Panc1 (cell line): Measurements from ENCODE around the gene CALCOCO2. TPM values are rescaled to one million over a fixed set of nuclear protein-coding genes. Genes with fewer than 3 reads are reported as not detected.

Experiments used
- ATAC-seq: fragments of 200-7000 bp; cut with Tn5 transposase; 2 replicates; pipeline ENCODE4 v1.9.1; 2020; ENCODE audit warnings: mild to moderate bottlenecking, moderate library complexity
- BruUV-seq: library from RNA; stranded (reverse); fragments of 400-500 nt; replicated peaks from 2 replicates; lab custom pipeline; 2021; lab: Mats Ljungman, UMichigan
- CTCF ChIA-PET: fragments of 300-600 bp; sonication (Branson Sonifier 250); formaldehyde crosslinking; loops from one replicate; lab custom pipeline; 2022; ENCODE audit warnings: antibody characterized with exemption; lab: Charles Lee
- POLR2A ChIA-PET: fragments of 300-600 bp; sonication (Branson Sonifier 250); formaldehyde crosslinking; loops from one replicate; lab custom pipeline; 2022; ENCODE audit warnings: antibody characterized with exemption; lab: Charles Lee
- DNase-seq: peaks from one replicate; pipeline ENCODE4 v3.0.0-alpha.2; 2010; ENCODE audit warnings: low read depth, low spot score
- H3K27ac ChIP-seq: 2 replicates; pipeline ENCODE4 v1.5.1; 2011; ENCODE audit warnings: mild to moderate bottlenecking, low read length, inconsistent platforms
- H3K27me3 ChIP-seq: fragments of 200-500 bp; sonication (Bioruptor generic); 2 replicates; pipeline ENCODE4 v1.6.0; 2014; ENCODE audit warnings: low read length, inconsistent platforms; ENCODE audit not compliant: control insufficient read depth, insufficient read depth
- H3K36me3 ChIP-seq: fragments of 200-500 bp; sonication (Bioruptor generic); 2 replicates; pipeline ENCODE4 v1.5.1; 2014; ENCODE audit warnings: inconsistent platforms, mild to moderate bottlenecking, low read length, moderate library complexity; ENCODE audit not compliant: control insufficient read depth, insufficient read depth
- H3K4me1 ChIP-seq: 2 replicates; pipeline ENCODE4 v1.5.1; 2011; ENCODE audit warnings: inconsistent platforms, mild to moderate bottlenecking, low read length, moderate library complexity; ENCODE audit not compliant: control insufficient read depth, insufficient read depth
- H3K4me3 ChIP-seq, 2 experiments: 2 replicates each; pipeline ENCODE4 v1.5.1; 2011 to 2012; ENCODE audit warnings: low read depth in 2 of 2, low read length in 2 of 2, mild to moderate bottlenecking in 2 of 2, inconsistent platforms in 1 of 2, moderate library complexity in 1 of 2
- H3K9me3 ChIP-seq: fragments of 200-500 bp; sonication (Bioruptor generic); 2 replicates; pipeline ENCODE4 v1.5.1; 2014; ENCODE audit warnings: low read depth, mild to moderate bottlenecking, inconsistent platforms, low read length, moderate library complexity; ENCODE audit not compliant: control insufficient read depth, insufficient read depth
- CTCF ChIP-seq: fragments of 450-650 bp; IDR thresholded peaks from 2 replicates; pipeline ENCODE4 v1.5.1; 2017; ENCODE audit warnings: mild to moderate bottlenecking
- POLR2AphosphoS5 ChIP-seq: IDR thresholded peaks from 2 replicates; pipeline ENCODE4 v1.6.1; 2012; ENCODE audit warnings: mild to moderate bottlenecking, low read depth, low read length, moderate library complexity
- REST ChIP-seq, 2 experiments: IDR thresholded peaks; 2 replicates each; pipeline ENCODE4 v1.6.1; 2011 to 2012; ENCODE audit warnings: low read depth in 2 of 2, control low read depth in 1 of 2, low read length in 1 of 2, mild to moderate bottlenecking in 1 of 2, moderate library complexity in 1 of 2; ENCODE audit not compliant: insufficient read depth in 1 of 2
- SIN3A ChIP-seq: IDR thresholded peaks from 2 replicates; pipeline ENCODE4 v1.6.1; 2012; ENCODE audit warnings: low read depth, mild to moderate bottlenecking, low read length, moderate library complexity, borderline replicate concordance; ENCODE audit not compliant: insufficient read depth
- TCF7L2 ChIP-seq: IDR thresholded peaks from 2 replicates; pipeline ENCODE4 v1.6.1; 2011; ENCODE audit warnings: mild to moderate bottlenecking, low read depth, low read length, inconsistent platforms
- in situ Hi-C: cut with HindIII; loops from 2 replicates; pipeline ENCODE4 v1.10.0; 2016; ENCODE audit warnings: low sequenced_read_pairs, low pct_unique_long_range_greater_than_20kb
- intact Hi-C: fragments of 100-400 bp; cut with micrococcal nuclease; formaldehyde crosslinking; loops from one replicate; pipeline ENCODE4 v1.10.0; 2022; ENCODE audit not compliant: unreplicated experiment
- total RNA-seq: library from RNA; stranded (reverse); gene quantifications from one replicate; pipeline ENCODE4 v1.2.1, GENCODE V29; 2021; ENCODE audit not compliant: unreplicated experiment

Gene CALCOCO2
- total RNA-seq, 1 experiment from 2014 or later = 282 TPM

- H3K4me1 ChIP-seq = no peaks in the 10 kb centered on the region
- no peaks in the 10 kb centered on the region for H3K9me3 ChIP-seq
- no peak overlapping the region for H3K4me3 ChIP-seq
- ATAC-seq (peak; percentile 90), DNase-seq (peak; percentile 73)
- no peaks in the 10 kb centered on the region for H3K27me3 ChIP-seq
- in situ Hi-C loops = no loop called here
- H3K27ac ChIP-seq = no peak overlapping the region
- peak in 1 of 2 experiments; percentile 57; a peak in 1 of 4 replicates for TF ChIP-seq REST (IDR thresholded peaks at IDR 0.05; ENCODE audit: insufficient read depth in 1 of 2, low read depth in 2 of 2, low read length in 1 of 2)
- TF ChIP-seq SIN3A = no peak
- peak; percentile 99 for TF ChIP-seq CTCF
- TF ChIP-seq POLR2AphosphoS5 = no peak
- no TSS peak for BruUV-seq
- intact Hi-C loops = loop anchor here (1.0 to 2.0 kb wide), 4 partner anchors 65 to 200 kb away; no protein-coding TSS in a partner anchor
- POLR2A ChIA-PET = interaction anchor here (0.5 to 1.0 kb wide), 7 partner anchors 10 to 167 kb away, joined by 3 to 14 read pairs (median 4); no protein-coding TSS in a partner anchor
- no peaks in the 10 kb centered on the region for H3K36me3 ChIP-seq
- CTCF ChIA-PET = interaction anchor here (0.5 to 4.6 kb wide), 53 partner anchors 9 to 868 kb away, joined by 3 to 111 read pairs (median 5); partner anchors contain the start of genes ATP5MC1, HOXB13, HOXB9 and TTLL6
These were observed 48.4 kb downstream of the CALCOCO2 start for GRCh38 chr17:48878920-48879898.

GRCh38 chr17:48882272-48882671, 51.4 kb downstream of the CALCOCO2 start:
- H3K4me1 ChIP-seq = no peaks in the 10 kb centered on the region
- CTCF ChIA-PET = interaction anchor here (0.6 to 0.8 kb wide), 5 partner anchors 19 to 158 kb away, joined by 3 to 5 read pairs (median 4); no protein-coding TSS in a partner anchor
- TF ChIP-seq REST (IDR thresholded peaks at IDR 0.05; ENCODE audit: insufficient read depth in 1 of 2, low read depth in 2 of 2, low read length in 1 of 2) (no peak), POLR2AphosphoS5 (no peak), SIN3A (no peak), TCF7L2 (no peak), CTCF (no peak)
- no peaks in the 10 kb centered on the region for H3K9me3 ChIP-seq
- no peak overlapping the region for H3K4me3 ChIP-seq
- in situ Hi-C loops = loop anchor here (10.0 kb wide), 1 partner anchor 67 kb away; the partner anchor contains the start of gene TTLL6
- no peak for ATAC-seq
- H3K36me3 ChIP-seq = no peaks in the 10 kb centered on the region
- BruUV-seq = no TSS peak
- POLR2A ChIA-PET = interaction anchor here (0.6 kb wide), 2 partner anchors 36 to 65 kb away, joined by 3 to 8 read pairs; partner anchors contain the start of gene TTLL6
- H3K27me3 ChIP-seq = no peaks in the 10 kb centered on the region
- intact Hi-C loops = no loop called here
- DNase-seq = no peak
- no peak overlapping the region for H3K27ac ChIP-seq
